NCI-H748 treated with DMSO at 0.1 percent for 48 hours (cell line): ENCODE measurements around the gene CTAG2.
"Not testable (repeated sequence)": the region's sequence is repeated elsewhere in the genome, so short reads cannot be mapped to it uniquely, and the experiment has no call there.

Experiments
- DNase-seq: peaks from one replicate; lab custom pipeline; 2025; lab: John Stamatoyannopoulos, UW

Gene CTAG2

GRCh38 chrX:154648931-154649330, 4.4 kb downstream of the CTAG2 start:
- no peak for DNase-seq

GRCh38 chrX:154645745-154646378, 7.5 kb downstream of the CTAG2 start:
- not testable (repeated sequence) for DNase-seq

GRCh38 chrX:154643708-154644107, 9.7 kb downstream of the CTAG2 start:
- not testable (repeated sequence) for DNase-seq

GRCh38 chrX:154641740-154642139, 11.6 kb downstream of the CTAG2 start:
- not testable (repeated sequence) for DNase-seq

- DNase-seq, result not testable (repeated sequence)
Observed at GRCh38 chrX:154633661-154634060, 19.7 kb downstream of the CTAG2 start.

GRCh38 chrX:154630949-154631348, 22.4 kb downstream of the CTAG2 start:
- DNase-seq, result not testable (repeated sequence)

GRCh38 chrX:154628960-154629359, 24.4 kb downstream of the CTAG2 start:
- DNase-seq, result not testable (repeated sequence)

GRCh38 chrX:154620767-154621414, 32.5 kb downstream of the CTAG2 start:
- not testable (repeated sequence) for DNase-seq

GRCh38 chrX:154619182-154619581, 34.2 kb downstream of the CTAG2 start, which contains the start of gene CTAG1B:
Gene CTAG1B (minus strand): TSS chrX:154619282. CDS start chrX:154619218, 64 bp downstream.
- DNase-seq, result not testable (repeated sequence)

- DNase-seq, result not testable (repeated sequence)
Observed at GRCh38 chrX:154613586-154613985, 39.8 kb downstream of the CTAG2 start.

GRCh38 chrX:154611146-154611545, 42.2 kb downstream of the CTAG2 start:
- DNase-seq, result not testable (repeated sequence)

GRCh38 chrX:154608823-154609222, 44.6 kb downstream of the CTAG2 start:
- DNase-seq, result not testable (repeated sequence)

GRCh38 chrX:154607976-154608375, 45.4 kb downstream of the CTAG2 start:
- DNase-seq, result not testable (repeated sequence)

GRCh38 chrX:154607370-154607769, 46.0 kb downstream of the CTAG2 start:
- peak; percentile 39 for DNase-seq

GRCh38 chrX:154605566-154605965, 47.8 kb downstream of the CTAG2 start:
- no peak for DNase-seq

- DNase-seq, result no peak
Observed at GRCh38 chrX:154603438-154604430, 49.6 kb downstream of the CTAG2 start.

GRCh38 chrX:154602766-154603437, 50.5 kb downstream of the CTAG2 start:
- no peak for DNase-seq

- no peak for DNase-seq
Observed at GRCh38 chrX:154602226-154602625, 51.2 kb downstream of the CTAG2 start.
